ENCODE measurements around the gene MORN3.

The MORN3 gene

GRCh38 chr12:121628037-121628436 is 41.4 kb downstream of the MORN3 start:
- Histone ChIP-seq H3K36me3 (replicated peaks) (no peaks in the 10 kb centered on the region), H3K27ac (no peak overlapping the region), H3K27me3 (replicated peaks) (no peaks in the 10 kb centered on the region), H3K4me3 (ENCODE audit: low read depth, low read length) (peak overlapping the region; percentile 71)
- TF ChIP-seq CTCF (IDR thresholded peaks at IDR 0.05; ENCODE audit: low read depth, low read length, missing control alignments) = no peak
- in situ Hi-C loops (cut with HindIII; ENCODE audit: low pct_ligation_motif_present, low sequenced_read_pairs) = no loop called here
- DNase-seq = no peak

DNA sequence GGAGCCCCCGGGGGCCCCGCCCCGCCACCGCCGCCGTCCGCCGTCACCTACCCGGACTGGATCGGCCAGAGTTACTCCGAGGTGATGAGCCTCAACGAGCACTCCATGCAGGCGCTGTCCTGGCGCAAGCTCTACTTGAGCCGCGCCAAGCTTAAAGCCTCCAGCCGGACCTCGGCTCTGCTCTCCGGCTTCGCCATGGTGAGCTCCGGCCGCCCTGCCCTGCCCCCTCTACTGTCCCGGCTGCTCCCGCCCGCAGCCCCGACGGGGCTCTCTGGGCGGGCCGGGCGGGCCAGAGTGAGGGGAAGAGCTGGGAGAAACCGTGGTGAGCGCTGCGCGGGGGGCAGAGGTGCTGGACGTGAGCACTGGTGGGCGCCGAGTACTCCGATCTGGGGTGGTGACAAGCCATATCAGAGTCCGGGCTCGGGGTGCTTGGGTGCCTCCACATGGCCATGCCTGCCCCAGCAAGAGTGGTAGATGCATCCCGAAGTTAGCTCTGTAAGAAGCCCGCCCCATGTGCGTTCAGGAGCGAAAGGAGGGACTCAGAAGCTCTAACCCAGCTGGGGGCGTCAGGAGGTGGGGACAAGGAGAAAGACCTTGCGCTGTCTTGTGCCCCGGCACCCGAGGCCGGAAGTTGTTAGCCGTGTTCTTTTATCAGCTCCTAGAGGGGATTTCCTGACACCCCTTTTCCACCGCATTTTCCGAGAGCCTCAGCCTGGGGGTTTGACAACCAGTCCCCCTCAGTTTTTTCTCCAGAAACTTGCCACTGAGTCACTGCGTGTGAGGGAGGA is 42.4 kb downstream of the MORN3 start:
- Histone ChIP-seq H3K27me3 (replicated peaks) (no peaks in the 10 kb centered on the region), H3K36me3 (replicated peaks) (no peaks in the 10 kb centered on the region), H3K27ac (peak overlapping the region; percentile 57), H3K4me3 (ENCODE audit: low read depth, low read length) (peak overlapping the region; percentile 71)
- TF ChIP-seq CTCF (IDR thresholded peaks at IDR 0.05; ENCODE audit: low read depth, low read length, missing control alignments) = peak; percentile 32
- peak; percentile 52 for DNase-seq
- in situ Hi-C loops (cut with HindIII; ENCODE audit: low pct_ligation_motif_present, low sequenced_read_pairs) = no loop called here

DNA sequence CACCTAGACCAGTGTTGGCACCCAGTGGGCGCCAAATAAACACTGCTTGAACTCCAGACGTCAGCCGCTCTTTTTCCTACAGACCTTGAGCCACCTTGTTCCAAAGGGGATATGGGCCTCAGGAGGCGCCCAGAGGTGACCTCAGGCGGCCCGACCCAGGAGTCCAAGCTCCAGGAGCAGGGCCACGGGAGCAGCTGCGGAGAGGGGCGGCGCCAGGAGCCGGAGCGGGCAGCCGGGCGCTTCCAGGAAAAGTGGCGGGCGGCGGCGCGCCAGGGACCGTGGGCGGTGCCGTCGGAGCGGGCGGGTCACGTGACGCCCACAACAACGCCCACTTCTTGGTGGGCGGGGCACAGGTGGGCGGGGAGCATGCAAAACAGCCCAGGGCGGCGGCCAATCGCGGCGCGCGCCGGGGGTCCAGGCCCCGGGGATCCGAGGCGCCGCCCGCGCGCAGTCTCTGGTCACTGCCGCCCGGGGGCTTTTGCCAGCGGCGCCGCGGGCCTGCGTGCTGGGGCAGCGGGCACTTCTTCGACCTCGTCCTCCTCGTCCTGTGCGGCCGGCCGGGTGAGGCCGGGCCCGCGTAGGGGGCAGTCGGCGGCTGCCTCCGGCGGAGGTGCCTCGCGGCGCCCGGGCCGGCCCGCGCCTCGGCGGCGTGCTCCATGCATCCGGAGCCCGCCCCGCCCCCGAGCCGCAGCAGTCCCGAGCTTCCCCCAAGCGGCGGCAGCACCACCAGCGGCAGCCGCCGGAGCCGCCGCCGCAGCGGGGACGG is 43.2 kb downstream of the MORN3 start, which contains the start of gene ORAI1:
Gene ORAI1 (plus strand): TSS at position 444 of the 766 bp plus-strand sequence.
- in situ Hi-C loops (cut with HindIII; ENCODE audit: low pct_ligation_motif_present, low sequenced_read_pairs) = no loop called here
- Histone ChIP-seq H3K27ac (peak within 1 kb of the TSS; percentile 57), H3K36me3 (replicated peaks) (no peaks in the 10 kb centered on the region), H3K4me3 (ENCODE audit: low read depth, low read length) (peak within 1 kb of the TSS; percentile 71), H3K27me3 (replicated peaks) (no peaks in the 10 kb centered on the region)
- peak; percentile 4 for TF ChIP-seq CTCF (IDR thresholded peaks at IDR 0.05; ENCODE audit: low read depth, low read length, missing control alignments)
- DNase-seq = peak; percentile 85

DNA sequence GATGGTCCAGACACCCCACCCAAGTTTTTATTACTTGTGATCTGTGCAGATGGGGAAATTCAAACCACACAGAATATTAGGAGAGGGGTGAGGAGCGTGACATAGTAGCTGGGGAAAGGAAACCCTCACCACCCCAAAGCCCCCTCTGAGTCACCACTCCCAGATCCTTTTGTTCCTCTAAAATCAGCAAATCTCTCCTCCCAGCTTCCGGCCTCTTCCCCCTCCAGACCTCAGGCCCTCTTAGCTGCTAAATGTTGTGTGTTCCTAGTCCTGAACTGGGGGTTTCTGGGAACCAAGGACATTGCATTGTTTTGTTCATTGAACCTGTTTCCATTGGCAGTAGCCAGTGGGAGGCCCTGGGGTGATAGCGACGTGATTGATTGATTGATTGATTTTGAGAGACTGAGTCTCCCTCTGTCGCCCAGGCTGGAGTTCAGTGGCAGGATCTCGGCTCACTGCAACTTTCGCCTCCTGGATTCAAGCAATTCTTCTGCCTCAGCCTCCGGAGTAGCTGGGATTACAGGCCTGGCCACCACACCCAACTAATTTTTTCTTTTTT is 49.0 kb downstream of the MORN3 start:
- TF ChIP-seq CTCF (IDR thresholded peaks at IDR 0.05; ENCODE audit: low read depth, low read length, missing control alignments) = no peak
- DNase-seq = no peak
- in situ Hi-C loops (cut with HindIII; ENCODE audit: low pct_ligation_motif_present, low sequenced_read_pairs) = no loop called here
- Histone ChIP-seq H3K36me3 (replicated peaks) (no peaks in the 10 kb centered on the region), H3K27me3 (replicated peaks) (no peaks in the 10 kb centered on the region), H3K4me3 (ENCODE audit: low read depth, low read length) (no peak overlapping the region), H3K27ac (no peak overlapping the region)

- in situ Hi-C loops (cut with HindIII; ENCODE audit: low pct_ligation_motif_present, low sequenced_read_pairs) = no loop called here
- Histone ChIP-seq H3K36me3 (replicated peaks) (no peaks in the 10 kb centered on the region), H3K4me3 (ENCODE audit: low read depth, low read length) (no peak overlapping the region), H3K27me3 (replicated peaks) (no peaks in the 10 kb centered on the region), H3K27ac (no peak overlapping the region)
- no peak for DNase-seq
- no peak for TF ChIP-seq CTCF (IDR thresholded peaks at IDR 0.05; ENCODE audit: low read depth, low read length, missing control alignments)
Measured at GRCh38 chr12:121618659-121619233, 50.7 kb downstream of the MORN3 start.

All from brain microvascular endothelial cell (primary cell).